OCI-LY3 (cell line): ENCODE data around the gene EPSTI1.

ENCODE experiments used
- H2AFZ ChIP-seq: fragments of 200-600, 300-600 bp; shearing (Covaris generic); 2 replicates; pipeline ENCODE4 v1.6.0; 2014; ENCODE audit warnings: antibody characterized with exemption, low read depth, low read length
- H3K27ac ChIP-seq: fragments of 200-600, 300-600 bp; sonication (generic); 2 replicates; pipeline ENCODE4 v1.5.1; 2014; ENCODE audit warnings: mild to moderate bottlenecking, low read length, moderate library complexity, mixed read lengths
- H3K27me3 ChIP-seq: fragments of 200-600, 300-600 bp; sonication (generic); 2 replicates; pipeline ENCODE4 v1.6.1; 2014; ENCODE audit warnings: low read depth, low read length, mixed read lengths
- H3K36me3 ChIP-seq: fragments of 200-600, 300-600 bp; sonication (generic); replicated peaks from 2 replicates; pipeline ENCODE3; 2014; ENCODE audit warnings: low read depth, low read length, mixed read lengths
- H3K4me1 ChIP-seq: fragments of 300-600, 200-600 bp; sonication (generic); 2 replicates; pipeline ENCODE4 v1.6.1; 2014; ENCODE audit warnings: low read length, mixed read lengths
- H3K4me2 ChIP-seq: fragments of 200-600, 300-600 bp; sonication (generic); 2 replicates; pipeline ENCODE4 v1.6.1; 2014; ENCODE audit warnings: low read length, mixed read lengths
- H3K4me3 ChIP-seq: fragments of 300-600, 200-600 bp; sonication (generic); 2 replicates; pipeline ENCODE4 v1.5.1; 2014; ENCODE audit warnings: antibody characterized with exemption, mild to moderate bottlenecking, low read length, moderate library complexity
- H3K79me2 ChIP-seq: fragments of 300-600, 200-600 bp; shearing (Covaris generic); 2 replicates; pipeline ENCODE4 v1.6.1; 2014; ENCODE audit warnings: mild to moderate bottlenecking, low read length, mixed read lengths
- H3K9ac ChIP-seq: fragments of 300-600, 200-600 bp; shearing (Covaris generic); 2 replicates; pipeline ENCODE4 v1.6.0; 2014; ENCODE audit warnings: mild to moderate bottlenecking, low read length, moderate library complexity
- H3K9me3 ChIP-seq: fragments of 200-600, 300-600 bp; shearing (Covaris generic); 2 replicates; pipeline ENCODE4 v1.6.1; 2014; ENCODE audit warnings: low read length, mixed read lengths; ENCODE audit not compliant: insufficient read depth
- H4K20me1 ChIP-seq: fragments of 200-600, 300-600 bp; sonication (generic); 2 replicates; pipeline ENCODE4 v1.6.1; 2016; ENCODE audit warnings: low read length, mixed read lengths; ENCODE audit not compliant: insufficient read depth
- EZH2phosphoT487 ChIP-seq: fragments of 200-600 bp; shearing (Covaris generic); IDR thresholded peaks from 2 replicates; pipeline ENCODE4 v1.6.1; 2018; ENCODE audit warnings: antibody characterized with exemption, mixed run types, low read depth
- TF ChIP-seq, protein P1 (sequence below): fragments of 200-600, 300-600 bp; sonication (generic); IDR thresholded peaks from 2 replicates; pipeline ENCODE4 v1.5.1; 2014; ENCODE audit warnings: antibody characterized with exemption, low read length, low read depth

Gene EPSTI1

DNA sequence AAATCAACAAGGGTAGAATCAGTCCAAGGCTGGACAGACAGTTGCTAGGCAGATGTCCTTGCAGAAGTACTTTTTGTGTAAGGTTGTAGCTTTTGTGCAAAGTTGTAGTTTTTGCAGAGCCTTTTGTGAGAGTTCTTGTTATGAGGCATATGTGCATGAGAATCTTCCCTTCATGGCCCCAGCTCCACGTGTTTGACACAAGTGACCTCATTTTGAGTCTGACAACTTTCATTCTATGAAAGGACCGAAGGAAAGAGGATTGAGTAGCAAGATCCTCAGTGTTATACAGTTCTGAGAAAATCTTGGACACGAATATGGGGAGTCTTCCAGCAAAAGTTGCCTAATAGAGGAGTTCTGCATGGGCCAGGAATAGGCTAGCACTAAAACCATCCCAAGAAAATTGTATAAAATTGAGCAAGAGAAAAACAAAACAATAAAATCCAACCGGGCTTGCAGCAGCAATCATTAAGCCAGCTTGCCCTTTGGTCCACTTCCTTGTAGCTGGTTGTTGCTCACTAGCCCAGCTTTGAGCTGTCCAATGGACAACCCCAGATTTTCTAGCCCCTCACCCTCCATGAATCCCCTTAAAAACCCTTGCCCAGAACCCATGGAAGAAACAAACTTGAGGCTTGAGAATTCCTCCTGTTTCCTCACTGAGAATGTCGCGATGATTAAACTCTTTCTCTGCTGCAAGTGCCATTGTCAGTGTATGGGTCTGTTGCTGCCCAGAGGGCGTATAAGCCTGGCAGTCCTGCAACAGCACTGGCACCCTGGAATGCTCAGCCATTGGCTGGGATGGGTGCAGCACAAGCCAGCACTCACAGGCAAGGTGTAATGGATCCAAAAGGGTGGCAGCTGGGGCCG, 6.5 kb downstream of the EPSTI1 start:
- H2AFZ ChIP-seq = no peak overlapping the region
- H3K9me3 ChIP-seq = no peaks in the 10 kb centered on the region
- H3K79me2 ChIP-seq = no peaks in the 10 kb centered on the region
- peaks cover 43% of the 10 kb centered on the region for H3K4me1 ChIP-seq
- TF ChIP-seq, protein P1, sequence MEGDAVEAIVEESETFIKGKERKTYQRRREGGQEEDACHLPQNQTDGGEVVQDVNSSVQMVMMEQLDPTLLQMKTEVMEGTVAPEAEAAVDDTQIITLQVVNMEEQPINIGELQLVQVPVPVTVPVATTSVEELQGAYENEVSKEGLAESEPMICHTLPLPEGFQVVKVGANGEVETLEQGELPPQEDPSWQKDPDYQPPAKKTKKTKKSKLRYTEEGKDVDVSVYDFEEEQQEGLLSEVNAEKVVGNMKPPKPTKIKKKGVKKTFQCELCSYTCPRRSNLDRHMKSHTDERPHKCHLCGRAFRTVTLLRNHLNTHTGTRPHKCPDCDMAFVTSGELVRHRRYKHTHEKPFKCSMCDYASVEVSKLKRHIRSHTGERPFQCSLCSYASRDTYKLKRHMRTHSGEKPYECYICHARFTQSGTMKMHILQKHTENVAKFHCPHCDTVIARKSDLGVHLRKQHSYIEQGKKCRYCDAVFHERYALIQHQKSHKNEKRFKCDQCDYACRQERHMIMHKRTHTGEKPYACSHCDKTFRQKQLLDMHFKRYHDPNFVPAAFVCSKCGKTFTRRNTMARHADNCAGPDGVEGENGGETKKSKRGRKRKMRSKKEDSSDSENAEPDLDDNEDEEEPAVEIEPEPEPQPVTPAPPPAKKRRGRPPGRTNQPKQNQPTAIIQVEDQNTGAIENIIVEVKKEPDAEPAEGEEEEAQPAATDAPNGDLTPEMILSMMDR = no peak
- no peak for TF ChIP-seq EZH2phosphoT487
- H3K9ac ChIP-seq = no peak overlapping the region
- H4K20me1 ChIP-seq = no peaks in the 10 kb centered on the region
- no peaks in the 10 kb centered on the region for H3K36me3 ChIP-seq
- peak overlapping the region; percentile 61 for H3K27ac ChIP-seq
- peak overlapping the region; percentile 25 for H3K4me3 ChIP-seq
- peak overlapping the region; percentile 63 for H3K4me2 ChIP-seq
- H3K27me3 ChIP-seq = no peaks in the 10 kb centered on the region

- Histone ChIP-seq H3K9ac (peak overlapping the region; percentile 22; the same call in 1 of the 2 replicates), H3K4me3 (peak overlapping the region; percentile 25), H3K9me3 (no peaks in the 10 kb centered on the region), H3K27me3 (no peaks in the 10 kb centered on the region), H4K20me1 (no peaks in the 10 kb centered on the region), H3K4me1 (peaks cover 43% of the 10 kb centered on the region), H2AFZ (no peak overlapping the region), H3K36me3 (no peaks in the 10 kb centered on the region), H3K79me2 (no peaks in the 10 kb centered on the region), H3K27ac (peak overlapping the region; percentile 61), H3K4me2 (peak overlapping the region; percentile 63)
- TF ChIP-seq, protein P1 = no peak
- TF ChIP-seq EZH2phosphoT487 = no peak
Measured at GRCh38 chr13:42984691-42985090, 7.3 kb downstream of the EPSTI1 start.

DNA sequence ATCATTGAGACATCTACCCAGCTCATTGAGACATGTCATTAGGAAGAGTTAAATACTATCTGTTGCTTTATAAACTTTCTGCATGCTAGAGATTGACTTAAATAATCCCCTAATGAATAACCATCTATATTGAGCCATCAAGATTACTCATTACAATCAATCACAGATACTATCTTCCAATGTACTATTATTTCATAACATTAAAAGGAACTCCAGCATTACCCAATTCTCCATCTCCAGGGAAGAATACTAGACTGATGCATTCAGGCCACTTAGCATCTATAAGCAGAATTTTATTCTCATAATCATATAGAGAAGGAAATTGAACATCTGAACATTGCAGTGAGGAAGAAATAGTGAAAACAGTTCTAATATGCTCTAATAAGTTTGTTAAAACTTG, 8.0 kb downstream of the EPSTI1 start:
- Histone ChIP-seq H3K4me3 (peak overlapping the region; percentile 25; the same call in 1 of the 2 replicates), H3K27ac (peak overlapping the region; percentile 61), H3K9ac (no peak overlapping the region), H3K36me3 (no peaks in the 10 kb centered on the region), H2AFZ (no peak overlapping the region), H3K4me2 (peak overlapping the region; percentile 63), H3K4me1 (peaks cover 43% of the 10 kb centered on the region), H3K9me3 (no peaks in the 10 kb centered on the region), H4K20me1 (no peaks in the 10 kb centered on the region), H3K79me2 (no peaks in the 10 kb centered on the region), H3K27me3 (no peaks in the 10 kb centered on the region)
- no peak for TF ChIP-seq EZH2phosphoT487
- TF ChIP-seq, protein P1 = no peak

DNA sequence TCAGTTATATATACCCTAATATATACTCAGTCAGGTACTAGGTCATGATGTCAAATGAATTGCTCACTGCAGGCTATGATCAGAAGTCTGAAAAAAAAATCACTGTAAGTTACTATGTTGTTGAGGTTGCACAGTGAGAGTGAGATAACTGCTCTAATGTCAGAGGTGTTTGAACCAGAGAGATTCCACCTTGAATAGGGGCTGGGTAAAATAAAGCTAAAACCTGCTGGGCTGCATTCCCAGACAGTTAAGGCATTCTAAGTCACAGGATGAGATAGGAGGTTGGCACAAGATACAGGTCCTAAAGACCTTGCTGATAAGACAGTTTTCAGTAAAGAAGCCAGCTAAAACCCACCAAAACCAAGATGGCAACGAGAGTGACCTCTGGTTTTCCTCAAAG, 10.2 kb downstream of the EPSTI1 start:
- H2AFZ ChIP-seq = no peak overlapping the region
- no peak overlapping the region for H3K4me2 ChIP-seq
- H3K27ac ChIP-seq = no peak overlapping the region
- peaks cover 46% of the 10 kb centered on the region for H3K4me1 ChIP-seq
- H4K20me1 ChIP-seq = no peaks in the 10 kb centered on the region
- no peak overlapping the region for H3K9ac ChIP-seq
- H3K4me3 ChIP-seq = no peak overlapping the region
- TF ChIP-seq, protein P1 = no peak
- no peak for TF ChIP-seq EZH2phosphoT487
- H3K79me2 ChIP-seq = no peaks in the 10 kb centered on the region
- peaks cover 9% of the 10 kb centered on the region for H3K36me3 ChIP-seq
- H3K9me3 ChIP-seq = peaks cover 6% of the 10 kb centered on the region
- no peaks in the 10 kb centered on the region for H3K27me3 ChIP-seq
